GM23248 (cell line): Measurements from ENCODE around the gene CMIP. TPM values are rescaled to one million over a fixed set of nuclear protein-coding genes. Genes with fewer than 3 reads are reported as not detected.

Experiments used
- DNase-seq: peaks from one replicate; pipeline ENCODE4 v3.0.0-alpha.2; 2015
- H2AFZ ChIP-seq: fragments of 200-600 bp; sonication (generic); 2 replicates; pipeline ENCODE4 v1.6.1; 2016; ENCODE audit warnings: antibody characterized with exemption
- H3F3A ChIP-seq: fragments of 200-600 bp; sonication (generic); 2 replicates; pipeline ENCODE4 v1.6.1; 2016; ENCODE audit warnings: mild to moderate bottlenecking, antibody characterized with exemption, mixed run types; ENCODE audit not compliant: insufficient read depth
- H3K27ac ChIP-seq: fragments of 200-600 bp; sonication (generic); 2 replicates; pipeline ENCODE4 v1.5.1; 2016; ENCODE audit warnings: mild to moderate bottlenecking
- H3K27me3 ChIP-seq: fragments of 200-600 bp; sonication (generic); replicated peaks from 2 replicates; pipeline ENCODE4 v1.6.1; 2016; ENCODE audit warnings: mild to moderate bottlenecking; ENCODE audit not compliant: insufficient read depth
- H3K36me3 ChIP-seq: fragments of 200-600 bp; sonication (generic); 2 replicates; pipeline ENCODE4 v1.6.1; 2016; ENCODE audit warnings: low read depth, mild to moderate bottlenecking
- H3K4me1 ChIP-seq: fragments of 200-600 bp; sonication (generic); 2 replicates; pipeline ENCODE4 v1.6.1; 2016; ENCODE audit warnings: mild to moderate bottlenecking; ENCODE audit not compliant: insufficient read depth
- H3K4me2 ChIP-seq: fragments of 200-600 bp; sonication (generic); one replicate; pipeline ENCODE4 v1.6.1; 2016; ENCODE audit warnings: mild to moderate bottlenecking; ENCODE audit not compliant: unreplicated experiment
- H3K4me3 ChIP-seq: fragments of 200-600 bp; sonication (generic); 2 replicates; pipeline ENCODE4 v1.5.1; 2016; ENCODE audit warnings: mild to moderate bottlenecking
- H3K79me2 ChIP-seq: fragments of 200-600 bp; sonication (generic); 2 replicates; pipeline ENCODE4 v1.6.1; 2016; ENCODE audit warnings: mild to moderate bottlenecking; ENCODE audit not compliant: insufficient read depth
- H3K9ac ChIP-seq: fragments of 200-600 bp; sonication (generic); 2 replicates; pipeline ENCODE4 v1.6.1; 2016; ENCODE audit warnings: mild to moderate bottlenecking
- H3K9me2 ChIP-seq: fragments of 200-600 bp; sonication (generic); 2 replicates; pipeline ENCODE4 v1.6.1; 2016; ENCODE audit warnings: mixed run types, mild to moderate bottlenecking, moderate library complexity; ENCODE audit not compliant: insufficient read depth
- H3K9me3 ChIP-seq: fragments of 200-600 bp; sonication (generic); one replicate; pipeline ENCODE4 v1.6.1; 2017; ENCODE audit warnings: low read depth
- H4K20me1 ChIP-seq: fragments of 200-600 bp; sonication (generic); 2 replicates; pipeline ENCODE4 v1.6.0; 2016; ENCODE audit not compliant: insufficient read depth
- EZH2 ChIP-seq: fragments of 200-600 bp; sonication (generic); IDR thresholded peaks from 2 replicates; pipeline ENCODE4 v1.6.1; 2018; ENCODE audit warnings: antibody characterized with exemption, mild to moderate bottlenecking; ENCODE audit not compliant: insufficient read depth, poor library complexity, severe bottlenecking
- EZH2phosphoT487 ChIP-seq: fragments of 200-600 bp; sonication (generic); IDR thresholded peaks from 2 replicates; pipeline ENCODE4 v1.6.1; 2018; ENCODE audit warnings: antibody characterized with exemption, moderate library complexity, mild to moderate bottlenecking, low read depth; ENCODE audit not compliant: insufficient read depth
- WGBS, 2 experiments: methylation state at CpG; one replicate each; pipeline ENCODE4 v1.1.6; 2015 to 2017; ENCODE audit warnings: low lambda C conversion rate in 2 of 2, low coverage in 1 of 2; ENCODE audit errors: missing lambda C conversion rate in 2 of 2; 5-methylcytosine and 5-hydroxymethylcytosine counted together
- in situ Hi-C: fragments of 300-500 bp; cut with MboI; formaldehyde crosslinking; loops from 2 replicates; pipeline ENCODE4 v1.15.0; 2020
- polyA plus RNA-seq: library from polyadenylated mRNA; unstranded; fragments of >200 nt; fragmentation: Nextera tagmentation; extraction: Ambion mirVana; gene quantifications from 2 replicates; pipeline ENCODE4 v1.2.1, GENCODE V29; 2016
- total RNA-seq: library from RNA; depleted of rRNA; stranded (reverse); fragments of >200 nt; shearing (Covaris generic); gene quantifications from 2 replicates; pipeline ENCODE4 v1.2.3, GENCODE V29; 2014

Gene CMIP
- total and polyA plus RNA-seq, 2 experiments from 2014 or later, result 1.5 to 9.5 TPM

DNA sequence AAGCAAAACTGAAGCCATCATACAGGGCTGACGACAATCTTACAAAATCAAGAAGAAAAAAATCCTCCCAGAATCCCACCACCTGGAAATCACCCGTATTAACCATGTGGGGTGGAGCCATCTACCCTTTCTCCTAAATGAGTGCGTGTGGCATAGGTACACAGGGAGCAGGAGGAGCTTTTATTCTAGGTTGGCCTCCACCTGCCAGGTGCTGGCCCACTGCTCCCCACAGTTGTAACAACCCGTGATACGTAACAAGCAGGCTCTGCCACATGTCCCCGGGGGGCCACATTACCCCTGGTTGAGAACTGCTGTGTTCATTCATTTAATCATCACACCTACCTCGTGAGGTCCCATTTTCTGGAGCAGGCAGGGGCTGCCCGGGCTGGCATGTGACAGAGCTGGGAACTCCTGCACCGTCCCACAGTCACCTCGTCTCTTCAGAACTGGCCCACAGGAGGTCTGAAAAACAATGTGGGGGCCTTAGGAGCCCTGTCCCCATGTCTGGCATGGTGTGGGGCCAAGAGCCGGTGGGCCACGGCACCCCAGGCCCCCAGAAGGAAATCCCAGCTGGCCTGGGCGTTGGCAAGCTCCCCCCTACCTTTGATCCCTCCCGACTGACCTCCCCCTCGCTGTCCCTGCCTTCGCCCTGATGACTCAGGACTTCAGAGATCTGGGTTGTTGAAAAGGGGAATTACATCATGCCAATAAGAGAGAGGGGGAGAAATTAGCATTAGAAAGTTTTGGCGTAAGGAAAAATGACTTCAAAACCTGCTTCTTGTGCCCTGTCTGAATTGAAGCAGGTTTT, 12.9 kb downstream of the CMIP start:
- Histone ChIP-seq H3K4me3 (peak overlapping the region; percentile 26; the same call in 1 of the 2 replicates), H3K4me1 (peaks cover 11% of the 10 kb centered on the region), H3K79me2 (peaks cover 100% of the 10 kb centered on the region), H3K27ac (peak overlapping the region; percentile 30; the same call in 1 of the 2 replicates), H3K4me2 (peak overlapping the region; percentile 92), H3K36me3 (no peaks in the 10 kb centered on the region), H2AFZ (no peak overlapping the region), H3K9ac (peak overlapping the region; percentile 63), H4K20me1 (peaks cover 6% of the 10 kb centered on the region), H3K27me3 (no peaks in the 10 kb centered on the region), H3F3A (no peaks in the 10 kb centered on the region), H3K9me3 (no peaks in the 10 kb centered on the region), H3K9me2 (no peaks in the 10 kb centered on the region)
- in situ Hi-C loops, result no loop called here
- no peak for TF ChIP-seq EZH2
- TF ChIP-seq EZH2phosphoT487, result no peak
- whole genome bisulfite sequencing, 2 experiments, result 45 to 48% methylated on average over 17 of the region's 17 CpGs
- peak; percentile 89 for DNase-seq

DNA sequence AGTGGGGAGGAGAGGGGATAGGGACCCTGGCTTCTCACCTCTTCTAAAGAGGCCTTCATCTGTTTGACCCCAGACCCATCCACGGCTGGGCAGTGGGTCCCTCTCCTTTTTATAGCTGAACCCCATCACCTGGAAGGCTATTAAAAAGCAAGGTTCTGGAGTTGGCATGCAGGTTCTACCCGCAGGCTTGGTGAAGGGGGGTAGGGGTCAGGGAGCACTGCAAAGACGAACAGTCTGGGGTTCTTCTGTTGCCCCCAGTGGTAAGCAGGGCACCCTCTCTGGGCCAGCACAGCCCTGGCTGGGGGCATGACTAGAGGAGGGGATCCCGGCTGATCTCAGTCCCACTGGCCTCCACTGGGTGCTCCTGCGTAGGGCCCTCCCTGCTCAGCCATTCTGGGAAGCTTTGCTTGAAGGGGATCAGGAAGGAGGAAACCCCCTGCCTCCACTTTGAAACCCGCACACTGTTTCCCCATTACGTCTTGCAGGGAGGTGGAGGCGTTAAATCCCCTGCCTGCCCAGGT, 13.6 kb downstream of the CMIP start:
- H2AFZ ChIP-seq, result no peak overlapping the region
- H3K27me3 ChIP-seq, result no peaks in the 10 kb centered on the region
- DNase-seq, result no peak
- H4K20me1 ChIP-seq, result peaks cover 6% of the 10 kb centered on the region
- H3K4me3 ChIP-seq, result peak overlapping the region; percentile 26; the same call in 1 of the 2 replicates
- no peaks in the 10 kb centered on the region for H3K36me3 ChIP-seq
- peak overlapping the region; percentile 92 for H3K4me2 ChIP-seq
- peaks cover 100% of the 10 kb centered on the region for H3K79me2 ChIP-seq
- TF ChIP-seq EZH2, result no peak
- peak overlapping the region; percentile 63 for H3K9ac ChIP-seq
- H3K27ac ChIP-seq, result peak overlapping the region; percentile 30; the same call in 1 of the 2 replicates
- peaks cover 11% of the 10 kb centered on the region for H3K4me1 ChIP-seq
- H3F3A ChIP-seq, result no peaks in the 10 kb centered on the region
- no peaks in the 10 kb centered on the region for H3K9me2 ChIP-seq
- WGBS, 2 experiments, result 88 to 89% methylated on average over 8 of the region's 8 CpGs
- H3K9me3 ChIP-seq, result no peaks in the 10 kb centered on the region
- in situ Hi-C loops, result no loop called here

DNA sequence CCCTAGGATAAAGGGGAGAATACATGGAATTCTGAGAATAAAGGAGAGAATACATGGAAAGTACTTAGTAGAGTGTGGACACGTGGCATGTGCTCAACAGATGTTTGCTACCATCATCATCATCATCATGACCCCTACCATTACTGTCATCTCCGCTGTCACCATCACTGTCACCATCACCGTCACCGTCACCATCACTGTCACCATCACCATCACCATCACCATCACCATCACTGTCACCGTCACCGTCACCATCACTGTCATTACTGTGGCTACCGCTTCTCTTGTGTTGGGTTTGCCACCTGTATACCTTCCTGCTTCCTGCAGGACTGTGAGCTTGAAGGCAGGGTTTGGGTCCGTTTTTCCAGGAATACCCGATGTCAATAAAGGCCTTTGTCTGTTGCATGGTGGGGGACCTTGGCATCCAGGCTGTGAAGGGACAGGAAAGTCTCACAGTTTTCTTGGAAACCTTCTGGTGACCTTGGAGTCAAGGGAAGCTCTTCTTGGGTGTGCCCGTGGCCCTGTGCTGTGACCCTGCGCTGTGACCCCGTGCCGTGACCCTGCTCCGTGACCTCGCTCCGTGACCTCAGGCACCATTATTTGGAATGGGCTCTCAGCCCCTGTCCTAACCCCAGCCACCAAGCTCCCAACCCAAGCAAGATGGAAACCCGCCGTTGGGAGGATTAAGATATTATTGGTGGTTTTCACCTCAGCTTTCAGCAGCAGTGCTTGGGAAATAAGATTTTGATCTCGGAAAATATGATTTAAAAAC, 14.4 kb downstream of the CMIP start:
- Histone ChIP-seq H4K20me1 (peaks cover 5% of the 10 kb centered on the region), H3K9ac (no peak overlapping the region), H3K27me3 (no peaks in the 10 kb centered on the region), H3K4me2 (no peak overlapping the region), H3K9me2 (no peaks in the 10 kb centered on the region), H3K36me3 (no peaks in the 10 kb centered on the region), H3K27ac (no peak overlapping the region), H3K4me1 (peaks cover 11% of the 10 kb centered on the region), H3K4me3 (no peak overlapping the region), H3F3A (no peaks in the 10 kb centered on the region), H2AFZ (no peak overlapping the region), H3K9me3 (no peaks in the 10 kb centered on the region), H3K79me2 (peaks cover 100% of the 10 kb centered on the region)
- WGBS, 2 experiments, result 92 to 95% methylated on average over 19 of the region's 19 CpGs
- DNase-seq, result no peak
- in situ Hi-C loops, result no loop called here
- TF ChIP-seq EZH2phosphoT487, result no peak
- no peak for TF ChIP-seq EZH2

DNA sequence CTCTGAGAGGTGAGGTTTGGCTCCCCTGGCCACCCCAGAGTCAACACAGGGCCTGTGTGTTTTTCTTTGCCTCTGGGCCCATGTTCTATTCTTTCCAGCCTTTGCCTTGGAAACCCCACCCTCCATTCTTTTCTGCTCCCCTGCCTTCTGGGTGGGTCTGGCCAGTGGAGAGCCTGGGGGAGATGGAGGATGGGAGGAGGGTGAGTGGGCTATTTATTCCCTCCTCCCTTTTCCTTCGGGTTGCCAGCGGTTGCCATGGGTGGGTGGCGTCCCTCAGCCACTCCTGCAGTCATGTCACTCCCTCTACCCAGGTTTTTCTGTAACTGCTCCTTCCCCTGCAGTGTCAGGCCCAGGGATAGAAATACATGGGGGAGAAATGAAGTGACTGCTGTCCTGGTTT, 15.5 kb downstream of the CMIP start:
- TF ChIP-seq EZH2phosphoT487 (no peak), EZH2 (no peak)
- in situ Hi-C loops, result no loop called here
- Histone ChIP-seq H3K79me2 (peaks cover 100% of the 10 kb centered on the region), H3K27me3 (no peaks in the 10 kb centered on the region), H3K4me1 (peaks cover 11% of the 10 kb centered on the region), H3K9me2 (no peaks in the 10 kb centered on the region), H3K4me2 (no peak overlapping the region), H3K4me3 (no peak overlapping the region), H3K36me3 (no peaks in the 10 kb centered on the region), H3K9ac (no peak overlapping the region), H3F3A (no peaks in the 10 kb centered on the region), H3K9me3 (no peaks in the 10 kb centered on the region), H4K20me1 (peaks cover 4% of the 10 kb centered on the region; the same call in 1 of the 2 replicates), H2AFZ (no peak overlapping the region), H3K27ac (no peak overlapping the region)
- no peak for DNase-seq
- 67 to 77% methylated on average over 3 of the region's 3 CpGs for WGBS, 2 experiments
